ENCODE data around the gene DOK5. TPM values are rescaled to one million over a fixed set of nuclear protein-coding genes. Genes with fewer than 3 reads are reported as not detected.

DOK5 gene
- total and polyA plus RNA-seq, 2 of the 8 experiments (the other 6 are each of a cell fraction or from before 2014, with no cell fraction given): 8.9 to 15.0 TPM

DNA sequence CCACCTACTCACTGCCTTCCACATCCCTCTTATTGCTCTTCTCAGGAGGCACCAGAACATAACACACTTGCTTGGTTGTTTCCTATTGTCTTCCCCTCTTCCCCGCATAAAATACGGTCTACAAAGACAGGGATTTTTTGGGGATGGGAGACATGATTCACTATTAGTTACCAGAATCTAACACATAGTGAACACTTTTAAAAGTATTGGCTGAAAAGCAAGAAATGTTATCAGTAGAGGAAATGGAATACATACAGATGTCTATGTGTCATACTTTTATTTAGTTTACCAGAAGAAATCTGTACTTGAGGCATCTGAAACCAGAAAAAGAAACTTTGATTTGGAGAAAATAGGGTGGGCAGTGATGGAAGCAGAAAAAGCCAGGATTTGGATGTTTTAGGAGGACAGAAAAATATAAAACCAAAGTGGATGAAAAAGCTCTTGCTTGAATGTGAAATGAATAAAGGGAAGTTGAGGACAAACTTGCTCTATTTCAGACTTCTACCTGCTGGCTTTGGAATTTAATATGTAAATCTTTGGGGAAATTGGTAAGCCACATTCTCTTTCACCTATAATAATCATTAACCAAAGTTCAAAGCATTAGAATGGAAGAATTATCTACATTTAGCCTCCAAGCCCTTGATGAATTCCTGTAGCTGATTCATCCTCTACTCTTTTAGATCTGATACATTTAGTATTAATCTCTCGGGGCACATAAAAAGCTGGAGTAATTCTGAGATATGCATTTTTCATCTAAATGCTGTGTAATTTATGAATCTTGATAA lies 82.6 kb downstream of the DOK5 start:
- Histone ChIP-seq H3K4me2 (ENCODE audit: insufficient read depth in 1 of 2, low read depth in 2 of 2, low read length in 2 of 2) (no peak overlapping the region), H3K27me3 (replicated peaks in 1 of 4; ENCODE audit: control insufficient read depth in 3 of 4, extremely low read depth in 1 of 4, insufficient read depth in 3 of 4, low read length in 3 of 4) (no peaks in the 10 kb centered on the region), H3K9me3 (ENCODE audit: insufficient read depth in 2 of 2, low read depth in 1 of 2, low read length in 1 of 2) (no peaks in the 10 kb centered on the region; a peak in 1 of 4 replicates), H3K27ac (ENCODE audit: low read depth, low read length) (no peak overlapping the region), H3K79me2 (ENCODE audit: control insufficient read depth in 1 of 2, insufficient read depth in 2 of 2, low read length in 2 of 2) (no peaks in the 10 kb centered on the region), H3K23ac (ENCODE audit: insufficient read length) (no peak overlapping the region), H3K4me3 (ENCODE audit: extremely low read depth in 1 of 4, insufficient read depth in 2 of 4, low read depth in 3 of 4, low read length in 4 of 4) (no peak overlapping the region), H2BK120ac (replicated peaks; ENCODE audit: low read depth, low read length) (no peak overlapping the region), H2BK12ac (ENCODE audit: low read depth, low read length) (no peak overlapping the region), H3K4me1 (replicated peaks in 1 of 4; ENCODE audit: control insufficient read depth in 3 of 4, insufficient read depth in 4 of 4, low read length in 3 of 4) (peaks cover 0 to 6% (median 1%) of the 10 kb centered on the region in 4 experiments; a peak in 1 of 7 replicates), H4K20me1 (replicated peaks in 1 of 2; ENCODE audit: control insufficient read depth in 1 of 2, insufficient read depth in 2 of 2, low read length in 2 of 2) (no peaks in the 10 kb centered on the region), H3K56ac (replicated peaks; ENCODE audit: insufficient read length, low read depth, low read length) (no peak overlapping the region), H3K9ac (replicated peaks in 1 of 4; ENCODE audit: extremely low read depth in 1 of 4, low read depth in 3 of 4, low read length in 3 of 4) (no peak overlapping the region), H3K79me1 (ENCODE audit: low read depth, low read length) (no peaks in the 10 kb centered on the region), H4K5ac (ENCODE audit: insufficient read length, low read depth, low read length) (no peak overlapping the region), H2BK5ac (ENCODE audit: low read depth, low read length) (no peak overlapping the region), H3K4ac (replicated peaks; ENCODE audit: insufficient read length, low read depth, low read length) (no peak overlapping the region), H2BK15ac (ENCODE audit: low read length) (no peak overlapping the region), H3K14ac (ENCODE audit: insufficient read length) (no peak overlapping the region), H3K18ac (ENCODE audit: extremely low read depth, low read length) (no peak overlapping the region), H3K36me3 (ENCODE audit: control insufficient read depth in 2 of 4, insufficient read depth in 4 of 4, low read length in 3 of 4) (no peaks in the 10 kb centered on the region), H4K8ac (ENCODE audit: extremely low read depth, insufficient read depth, low read length) (no peak overlapping the region), H2AK5ac (ENCODE audit: low read depth, low read length) (no peak overlapping the region), H2AFZ (ENCODE audit: low read length) (no peak overlapping the region), H4K91ac (replicated peaks; ENCODE audit: insufficient read length, low read length) (no peak overlapping the region), H3K23me2 (ENCODE audit: low read depth, low read length) (no peaks in the 10 kb centered on the region), H2BK20ac (ENCODE audit: low read length) (no peak overlapping the region)
- POLR2A ChIA-PET (ENCODE audit: partially characterized antibody): no interaction called here
- CTCF ChIA-PET (ENCODE audit: partially characterized antibody): no interaction called here
- WGBS, 2 experiments (ENCODE audit: extremely low coverage in 1 of 2, insufficient coverage in 1 of 2, insufficient read length in 1 of 2, insufficient replicate concordance in 2 of 2, low coverage in 1 of 2, low lambda C conversion rate in 2 of 2, missing lambda C conversion rate in 1 of 2): 93% methylated on average over 3 of the region's 3 CpGs; no CpG with 5 or more reads in 1 of the 2 experiments
- FAIRE-seq (no peak), DNase-seq (ENCODE audit: low read depth in 1 of 2, low spot score in 2 of 2) (no peak)
- TF ChIP-seq YY1 (IDR thresholded peaks at IDR 0.05; ENCODE audit: low read depth, low read length): no peak
- TF ChIP-seq, protein P1, sequence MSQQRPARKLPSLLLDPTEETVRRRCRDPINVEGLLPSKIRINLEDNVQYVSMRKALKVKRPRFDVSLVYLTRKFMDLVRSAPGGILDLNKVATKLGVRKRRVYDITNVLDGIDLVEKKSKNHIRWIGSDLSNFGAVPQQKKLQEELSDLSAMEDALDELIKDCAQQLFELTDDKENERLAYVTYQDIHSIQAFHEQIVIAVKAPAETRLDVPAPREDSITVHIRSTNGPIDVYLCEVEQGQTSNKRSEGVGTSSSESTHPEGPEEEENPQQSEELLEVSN (IDR thresholded peaks at IDR 0.05): no peak
- no peak for TF ChIP-seq CREB1 (IDR thresholded peaks at IDR 0.05)
- TF ChIP-seq TEAD4 (IDR thresholded peaks at IDR 0.05; ENCODE audit: low read depth, low read length): no peak
- TF ChIP-seq POLR2AphosphoS5 (IDR thresholded peaks at IDR 0.05; ENCODE audit: low read depth, low read length): no peak
- TF ChIP-seq, protein P2, sequence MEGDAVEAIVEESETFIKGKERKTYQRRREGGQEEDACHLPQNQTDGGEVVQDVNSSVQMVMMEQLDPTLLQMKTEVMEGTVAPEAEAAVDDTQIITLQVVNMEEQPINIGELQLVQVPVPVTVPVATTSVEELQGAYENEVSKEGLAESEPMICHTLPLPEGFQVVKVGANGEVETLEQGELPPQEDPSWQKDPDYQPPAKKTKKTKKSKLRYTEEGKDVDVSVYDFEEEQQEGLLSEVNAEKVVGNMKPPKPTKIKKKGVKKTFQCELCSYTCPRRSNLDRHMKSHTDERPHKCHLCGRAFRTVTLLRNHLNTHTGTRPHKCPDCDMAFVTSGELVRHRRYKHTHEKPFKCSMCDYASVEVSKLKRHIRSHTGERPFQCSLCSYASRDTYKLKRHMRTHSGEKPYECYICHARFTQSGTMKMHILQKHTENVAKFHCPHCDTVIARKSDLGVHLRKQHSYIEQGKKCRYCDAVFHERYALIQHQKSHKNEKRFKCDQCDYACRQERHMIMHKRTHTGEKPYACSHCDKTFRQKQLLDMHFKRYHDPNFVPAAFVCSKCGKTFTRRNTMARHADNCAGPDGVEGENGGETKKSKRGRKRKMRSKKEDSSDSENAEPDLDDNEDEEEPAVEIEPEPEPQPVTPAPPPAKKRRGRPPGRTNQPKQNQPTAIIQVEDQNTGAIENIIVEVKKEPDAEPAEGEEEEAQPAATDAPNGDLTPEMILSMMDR (IDR thresholded peaks at IDR 0.05; ENCODE audit: control extremely low read depth in 1 of 3, insufficient read depth in 1 of 3, low read depth in 1 of 3, low read length in 3 of 3): no peak
- no peak for TF ChIP-seq SAP30 (IDR thresholded peaks at IDR 0.05; ENCODE audit: insufficient read depth, insufficient replicate concordance, low read length)
- TF ChIP-seq HDAC2 (IDR thresholded peaks at IDR 0.05; ENCODE audit: borderline replicate concordance in 1 of 2, low read depth in 2 of 2, low read length in 2 of 2): no peak
- no peak for TF ChIP-seq KDM4A (IDR thresholded peaks at IDR 0.05; ENCODE audit: low read depth, low read length, severe bottlenecking)
